Astrocyte (in vitro differentiated cells and primary cell): ENCODE results near the gene JMJD8.

ENCODE experiments used
- EZH2 ChIP-seq: IDR thresholded peaks from 2 replicates; pipeline ENCODE4 v1.6.1; 2012; ENCODE audit warnings: mild to moderate bottlenecking, low read length, inconsistent platforms; ENCODE audit not compliant: insufficient read depth
- TF ChIP-seq, protein P1 (sequence below): IDR thresholded peaks from 2 replicates; pipeline ENCODE4 v1.5.1; 2011; ENCODE audit warnings: low read depth, mild to moderate bottlenecking, inconsistent platforms, low read length, moderate library complexity; ENCODE audit not compliant: insufficient read depth

DNA sequence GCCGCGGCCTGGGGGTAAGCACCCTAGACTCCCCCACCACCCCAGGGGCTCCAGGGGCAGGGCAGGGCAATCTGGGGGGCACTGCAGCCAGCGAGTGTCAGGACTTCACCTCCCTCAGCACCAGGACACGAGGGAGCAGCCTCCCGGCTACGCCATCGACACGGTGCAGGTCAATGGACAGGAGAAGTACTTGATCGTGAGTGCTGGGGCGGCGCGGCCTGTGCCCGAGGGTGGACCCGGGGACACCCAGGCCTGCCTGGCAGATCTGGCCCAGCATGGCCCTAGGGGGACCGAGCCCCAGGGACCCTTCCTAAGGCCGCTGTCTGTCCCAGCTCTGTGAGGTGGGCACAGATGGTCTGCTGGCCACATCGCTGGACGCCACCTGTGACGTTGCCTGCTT lies 11.8 kb downstream of the JMJD8 start:
- TF ChIP-seq, protein P1, sequence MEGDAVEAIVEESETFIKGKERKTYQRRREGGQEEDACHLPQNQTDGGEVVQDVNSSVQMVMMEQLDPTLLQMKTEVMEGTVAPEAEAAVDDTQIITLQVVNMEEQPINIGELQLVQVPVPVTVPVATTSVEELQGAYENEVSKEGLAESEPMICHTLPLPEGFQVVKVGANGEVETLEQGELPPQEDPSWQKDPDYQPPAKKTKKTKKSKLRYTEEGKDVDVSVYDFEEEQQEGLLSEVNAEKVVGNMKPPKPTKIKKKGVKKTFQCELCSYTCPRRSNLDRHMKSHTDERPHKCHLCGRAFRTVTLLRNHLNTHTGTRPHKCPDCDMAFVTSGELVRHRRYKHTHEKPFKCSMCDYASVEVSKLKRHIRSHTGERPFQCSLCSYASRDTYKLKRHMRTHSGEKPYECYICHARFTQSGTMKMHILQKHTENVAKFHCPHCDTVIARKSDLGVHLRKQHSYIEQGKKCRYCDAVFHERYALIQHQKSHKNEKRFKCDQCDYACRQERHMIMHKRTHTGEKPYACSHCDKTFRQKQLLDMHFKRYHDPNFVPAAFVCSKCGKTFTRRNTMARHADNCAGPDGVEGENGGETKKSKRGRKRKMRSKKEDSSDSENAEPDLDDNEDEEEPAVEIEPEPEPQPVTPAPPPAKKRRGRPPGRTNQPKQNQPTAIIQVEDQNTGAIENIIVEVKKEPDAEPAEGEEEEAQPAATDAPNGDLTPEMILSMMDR = no peak
- no peak for TF ChIP-seq EZH2
